BJ (cell line): ENCODE data around the gene PRDM11. TPM values are rescaled to one million over a fixed set of nuclear protein-coding genes. Genes with fewer than 3 reads are reported as not detected.

ENCODE experiments used
- CTCF ChIA-PET: fragments of 350-600 bp; formaldehyde crosslinking; extraction: SDS; loops from one replicate; lab custom pipeline; 2021; ENCODE audit warnings: antibody characterized with exemption, inconsistent platforms; lab: Yijun Ruan, JAX
- POLR2A ChIA-PET: fragments of 300-600 bp; sonication (Branson Sonifier 250); formaldehyde crosslinking; extraction: SDS; loops from one replicate; lab custom pipeline; 2021; ENCODE audit warnings: antibody characterized with exemption; lab: Charles Lee
- DNase-seq: peaks from one replicate; pipeline ENCODE4 v3.0.0-alpha.2; 2011; ENCODE audit warnings: low read depth
- H3K27me3 ChIP-seq: 2 replicates; pipeline ENCODE4 v1.6.0; 2011; ENCODE audit warnings: low read length; ENCODE audit not compliant: control insufficient read depth, insufficient read depth
- H3K36me3 ChIP-seq: 2 replicates; pipeline ENCODE4 v1.5.1; 2011; ENCODE audit warnings: low read length; ENCODE audit not compliant: control insufficient read depth, insufficient read depth
- H3K4me3 ChIP-seq: 2 replicates; pipeline ENCODE4 v1.5.1; 2011; ENCODE audit warnings: low read depth, mild to moderate bottlenecking, control low read depth, low read length
- polyA plus RNA-seq: library from polyadenylated mRNA; depleted of rRNA; stranded (reverse); fragments of >200 nt; gene quantifications from 2 replicates; pipeline ENCODE4 v1.2.3, GENCODE V29; 2011; rRNA removed
- TF ChIP-seq, protein P1 (sequence below): IDR thresholded peaks from 2 replicates; pipeline ENCODE4 v1.5.1; 2011; ENCODE audit warnings: low read depth, mild to moderate bottlenecking, control low read depth, inconsistent platforms, low read length, moderate library complexity; ENCODE audit not compliant: insufficient read depth

PRDM11 gene
- polyA plus RNA-seq, 1 experiment, result 5.8 TPM

DNA sequence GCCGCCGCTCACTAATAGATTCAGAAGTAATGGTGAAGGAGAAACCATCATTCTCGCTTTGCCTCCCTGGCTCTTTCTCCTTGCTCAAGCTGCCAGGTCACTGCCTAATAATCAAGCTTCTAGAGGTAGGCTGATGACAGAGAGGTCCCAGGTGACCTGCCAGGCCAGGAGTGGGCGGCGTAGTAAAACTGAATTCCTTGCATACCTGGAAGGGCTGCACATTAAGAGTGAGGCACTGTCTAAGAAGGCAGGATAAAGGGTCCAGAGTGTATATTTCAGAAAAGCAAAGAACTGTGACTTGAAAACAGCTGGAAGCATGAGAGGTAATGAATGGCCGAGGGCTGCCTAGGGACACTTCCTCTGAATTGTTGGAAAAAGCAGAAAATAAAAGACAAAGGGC lies 135.6 kb downstream of the PRDM11 start:
- TF ChIP-seq, protein P1, sequence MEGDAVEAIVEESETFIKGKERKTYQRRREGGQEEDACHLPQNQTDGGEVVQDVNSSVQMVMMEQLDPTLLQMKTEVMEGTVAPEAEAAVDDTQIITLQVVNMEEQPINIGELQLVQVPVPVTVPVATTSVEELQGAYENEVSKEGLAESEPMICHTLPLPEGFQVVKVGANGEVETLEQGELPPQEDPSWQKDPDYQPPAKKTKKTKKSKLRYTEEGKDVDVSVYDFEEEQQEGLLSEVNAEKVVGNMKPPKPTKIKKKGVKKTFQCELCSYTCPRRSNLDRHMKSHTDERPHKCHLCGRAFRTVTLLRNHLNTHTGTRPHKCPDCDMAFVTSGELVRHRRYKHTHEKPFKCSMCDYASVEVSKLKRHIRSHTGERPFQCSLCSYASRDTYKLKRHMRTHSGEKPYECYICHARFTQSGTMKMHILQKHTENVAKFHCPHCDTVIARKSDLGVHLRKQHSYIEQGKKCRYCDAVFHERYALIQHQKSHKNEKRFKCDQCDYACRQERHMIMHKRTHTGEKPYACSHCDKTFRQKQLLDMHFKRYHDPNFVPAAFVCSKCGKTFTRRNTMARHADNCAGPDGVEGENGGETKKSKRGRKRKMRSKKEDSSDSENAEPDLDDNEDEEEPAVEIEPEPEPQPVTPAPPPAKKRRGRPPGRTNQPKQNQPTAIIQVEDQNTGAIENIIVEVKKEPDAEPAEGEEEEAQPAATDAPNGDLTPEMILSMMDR, result no peak
- H3K4me3 ChIP-seq, result no peak overlapping the region
- POLR2A ChIA-PET, result no interaction called here
- no peaks in the 10 kb centered on the region for H3K36me3 ChIP-seq
- CTCF ChIA-PET, result interaction anchor here (1.0 kb wide), 1 partner anchor 30 kb away, joined by 3 read pairs; no protein-coding TSS in a partner anchor
- no peak for DNase-seq
- peaks cover 16% of the 10 kb centered on the region for H3K27me3 ChIP-seq

Other genes starting within 250 kb of the PRDM11 start
- gene TP53I11, start 195.8 kb upstream of the PRDM11 start, polyA plus RNA-seq, result 22.2 and 29.6 TPM in 2 replicates
- gene SYT13, start 139.7 kb downstream of the PRDM11 start, polyA plus RNA-seq, result not detected in 2 replicates